ENCODE measurements around the gene BNC1.
"Not testable (repeated sequence)": the region's sequence is repeated elsewhere in the genome, so short reads cannot be mapped to it uniquely, and the experiment has no call there.

BNC1 gene

DNA sequence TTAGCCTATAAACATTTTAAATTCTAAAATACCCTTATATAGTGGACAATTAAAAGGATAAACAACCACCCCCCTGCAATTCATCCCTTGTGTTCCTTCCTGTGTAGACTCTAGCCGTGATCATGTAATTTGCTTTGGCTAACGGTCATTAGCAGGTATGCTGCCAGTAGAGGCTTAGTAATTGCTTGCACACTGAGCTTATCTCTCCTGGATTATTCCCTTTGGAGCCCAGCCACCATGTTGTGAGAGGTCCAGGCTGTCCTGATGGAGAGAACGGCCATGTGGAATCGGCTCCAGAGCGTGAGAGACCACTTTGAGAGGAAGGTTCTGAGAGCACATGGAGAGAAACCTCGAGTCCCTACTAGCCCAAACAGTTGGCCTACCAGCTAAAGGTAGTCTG is 11.0 kb upstream of the BNC1 start:
- no peak for DNase-seq

DNA sequence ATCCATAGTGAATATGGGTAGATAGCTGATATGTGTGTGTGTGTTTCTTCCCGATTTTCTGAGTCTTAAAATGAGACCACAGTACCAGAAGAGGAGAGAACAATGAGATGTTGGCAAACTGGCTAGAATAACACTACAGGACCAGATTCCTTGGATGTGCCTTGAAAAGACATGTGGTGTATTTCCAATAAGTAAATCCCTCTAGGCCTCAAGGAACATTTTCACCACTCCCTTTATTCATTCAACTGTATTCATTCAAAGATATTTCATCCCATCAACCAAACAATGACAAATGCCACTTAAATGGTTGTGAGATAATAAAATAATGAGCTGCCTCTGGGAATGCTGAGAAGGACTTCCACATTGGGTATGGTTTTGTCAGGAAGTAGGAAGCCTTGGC is 8.7 kb upstream of the BNC1 start:
- no peak for DNase-seq

- DNase-seq = no peak
Observed at GRCh38 chr15:83292317-83292716, 7.9 kb upstream of the BNC1 start.

- DNase-seq = no peak
Observed at GRCh38 chr15:83290236-83290635, 5.8 kb upstream of the BNC1 start.

GRCh38 chr15:83289160-83289559 is 4.7 kb upstream of the BNC1 start:
- no peak for DNase-seq

DNA sequence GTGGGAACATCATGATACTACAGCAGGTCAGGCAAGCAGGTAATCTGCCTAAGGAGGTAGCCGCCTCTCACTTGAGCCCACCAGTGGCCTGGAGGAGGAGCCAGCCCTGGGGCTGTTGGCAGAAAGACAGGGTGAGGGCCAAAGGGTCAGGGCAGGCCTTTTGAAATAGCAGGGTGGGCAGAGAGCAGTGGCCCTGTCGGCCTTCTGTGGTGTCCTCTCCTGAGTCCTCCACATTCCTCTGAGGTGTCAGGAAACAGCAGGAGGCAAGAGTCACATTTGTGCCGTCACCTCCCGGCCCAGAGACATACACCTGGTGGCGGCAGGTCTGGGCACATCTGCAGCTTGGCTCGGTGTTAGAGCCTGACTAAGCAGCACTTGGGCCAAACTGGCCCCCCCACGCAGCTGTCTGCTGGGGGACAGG is 3.9 kb upstream of the BNC1 start:
- DNase-seq = no peak

GRCh38 chr15:83287541-83288027 is 3.1 kb upstream of the BNC1 start:
- no peak for DNase-seq

GRCh38 chr15:83285979-83286553 is 1.6 kb upstream of the BNC1 start:
- DNase-seq = no peak

- DNase-seq = no peak
Observed at GRCh38 chr15:83285284-83285978, 967 bp upstream of the BNC1 start.

DNA sequence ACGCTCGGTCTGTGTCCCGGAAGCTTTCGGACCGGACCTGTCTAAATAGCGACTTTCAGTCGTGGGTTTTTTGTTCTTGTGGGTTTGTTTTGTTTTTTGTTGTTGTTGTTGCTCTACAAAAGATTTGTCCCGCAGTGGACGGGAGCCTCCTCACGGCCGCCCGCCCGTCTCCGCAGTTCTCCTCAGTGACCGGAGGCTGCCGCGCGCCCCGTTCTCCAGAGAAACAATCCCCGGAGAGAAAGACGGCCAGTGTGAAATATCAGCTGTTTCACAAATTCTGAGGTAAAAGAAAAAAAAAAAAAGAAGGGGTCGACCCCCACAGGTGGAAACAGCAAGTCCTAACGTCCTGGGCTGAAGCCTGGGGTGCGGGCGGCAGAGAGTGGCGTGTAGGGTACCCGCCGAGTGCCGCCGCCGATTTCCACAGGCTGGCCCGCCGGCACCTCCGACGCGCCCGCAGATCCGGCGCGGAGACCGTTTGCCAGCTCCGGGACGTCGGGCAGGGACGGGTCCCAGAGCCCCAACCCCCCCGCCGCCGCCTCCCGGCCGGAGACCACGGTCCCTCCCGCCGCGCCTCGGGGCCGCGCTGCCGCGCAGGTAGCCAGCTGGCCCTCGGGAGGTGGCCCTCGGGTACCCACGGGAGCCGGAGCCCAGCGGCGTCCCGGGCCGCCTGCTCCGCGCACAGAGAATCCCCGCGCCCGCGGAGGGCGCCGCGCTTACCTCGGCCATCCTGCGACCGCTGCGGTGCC is 478 bp downstream of the BNC1 start:
- no peak for DNase-seq

DNA sequence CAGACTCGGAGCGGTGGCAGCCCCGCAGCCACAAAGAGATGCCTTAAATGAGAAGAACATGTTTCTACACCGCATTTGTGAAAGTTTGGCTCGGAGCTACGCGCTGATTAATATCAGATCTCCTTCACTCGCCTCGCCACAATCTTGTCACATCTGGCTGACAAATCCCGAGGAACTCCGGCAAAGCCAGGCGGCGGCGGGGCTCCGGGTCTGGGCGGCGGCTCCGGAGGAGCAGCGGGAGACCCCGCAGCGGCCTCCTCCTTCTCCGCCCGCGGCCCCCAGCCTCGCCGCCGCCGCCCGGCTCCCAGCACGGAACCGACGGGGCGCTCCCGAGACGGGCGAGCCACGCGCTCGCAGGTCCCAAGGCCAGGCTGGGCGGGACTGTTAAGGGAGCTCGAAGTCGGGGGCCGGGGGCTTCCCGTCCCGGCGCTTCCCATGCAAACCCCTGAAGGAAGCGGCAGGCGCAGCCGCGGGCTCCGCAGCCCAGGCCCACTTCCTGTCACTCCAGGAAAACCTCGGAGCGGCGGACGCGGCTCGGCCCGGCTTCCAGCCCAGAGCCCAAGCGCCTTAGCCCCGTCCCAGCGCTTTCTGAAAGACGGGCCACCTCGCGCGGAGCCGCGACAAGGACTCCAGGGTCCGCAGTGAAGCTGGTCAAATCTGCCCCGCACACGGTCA is 1.2 kb downstream of the BNC1 start:
- DNase-seq = no peak

DNA sequence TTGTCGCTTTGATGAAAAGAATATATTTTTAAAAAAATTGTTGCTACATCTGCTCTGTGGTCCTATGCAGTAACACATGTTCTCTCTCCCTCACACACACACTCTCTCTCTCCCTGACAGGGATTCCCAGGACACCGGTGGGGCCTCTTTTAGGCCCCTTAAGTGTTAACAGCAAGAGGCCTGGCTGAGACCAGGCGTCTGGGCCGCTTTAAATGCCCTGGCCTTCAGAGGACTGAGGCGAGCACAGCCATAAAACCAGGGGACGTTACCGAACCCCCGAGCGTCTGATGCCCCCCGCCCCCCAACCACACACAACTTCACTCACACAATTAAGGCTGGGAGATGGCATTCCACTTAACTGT is 1.7 kb downstream of the BNC1 start:
- DNase-seq = no peak

DNA sequence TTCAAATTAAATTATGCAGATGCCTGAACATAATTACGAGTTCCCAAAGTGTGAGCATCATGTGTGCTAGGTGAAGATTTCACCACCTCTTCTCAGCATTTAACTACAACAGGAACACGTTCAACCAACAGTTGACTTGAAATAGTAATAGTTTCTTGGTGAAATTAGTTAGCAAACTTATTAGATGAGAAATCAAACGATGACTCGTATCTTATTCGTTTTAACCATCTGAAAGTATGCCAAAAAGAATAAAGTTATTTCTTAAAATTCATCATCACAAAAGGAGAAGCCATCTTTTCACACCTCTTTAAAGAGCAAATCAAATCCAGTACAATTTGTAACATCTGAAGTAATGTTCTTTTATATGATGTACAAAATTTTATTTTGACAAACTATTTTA is 2.3 kb downstream of the BNC1 start:
- DNase-seq = no peak

DNA sequence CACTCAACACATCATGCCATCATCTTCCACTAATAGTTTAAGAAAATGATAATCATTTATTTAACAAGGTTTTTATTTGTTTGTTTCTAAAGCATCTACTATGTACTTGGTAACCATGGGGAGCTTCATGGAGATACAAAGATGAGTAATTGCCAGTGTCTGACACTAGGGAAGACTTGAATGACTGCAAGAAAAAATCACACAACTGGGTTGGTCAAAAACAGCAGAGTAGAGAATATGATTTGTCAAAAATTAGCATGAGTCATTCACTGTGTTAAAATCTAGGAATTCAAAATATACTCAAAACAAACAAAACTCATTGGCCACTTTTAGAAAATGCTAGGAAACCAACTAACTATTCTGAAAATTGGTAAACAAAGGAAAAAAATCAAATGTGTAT is 6.3 kb downstream of the BNC1 start:
- DNase-seq = no peak

DNA sequence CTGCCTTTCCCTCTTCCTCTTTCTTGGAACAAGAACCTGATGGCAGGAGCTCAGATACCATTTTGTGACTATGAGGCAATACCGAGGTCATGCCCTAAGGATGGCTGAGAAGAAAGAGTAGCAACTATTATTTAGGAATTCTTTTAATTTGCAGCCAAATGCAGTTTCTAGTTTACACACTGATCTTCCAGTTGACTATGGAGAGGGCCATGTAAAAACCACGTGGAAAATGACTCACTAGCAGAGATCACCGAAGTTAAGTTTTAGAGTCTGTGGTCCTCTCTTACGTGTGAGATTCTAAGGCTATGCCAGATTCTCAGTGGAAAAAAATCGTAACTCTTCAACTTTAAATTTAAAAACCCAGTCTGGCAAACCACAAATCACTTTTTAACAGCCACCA is 7.8 kb downstream of the BNC1 start:
- DNase-seq = no peak

- DNase-seq = no peak
Observed at GRCh38 chr15:83275412-83275811, 9.1 kb downstream of the BNC1 start.

DNA sequence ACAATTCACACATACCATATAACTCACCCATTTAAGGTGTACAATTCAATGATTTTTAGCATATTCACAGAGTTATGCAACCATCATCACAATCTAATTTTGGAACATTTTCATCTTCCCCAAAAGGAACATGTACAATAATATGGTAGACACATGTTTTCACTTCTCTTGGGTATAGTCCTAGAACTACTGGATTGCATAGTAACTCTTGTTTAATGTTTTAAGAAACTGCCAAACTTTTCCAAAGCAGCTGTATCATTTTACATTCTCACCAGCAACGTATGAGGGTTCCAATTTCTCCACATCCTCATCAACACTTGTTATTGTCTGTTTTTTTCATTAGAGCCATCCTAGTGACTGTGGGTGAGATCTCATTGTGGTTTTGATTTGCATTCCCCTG is 14.3 kb downstream of the BNC1 start:
- no peak for DNase-seq

GRCh38 chr15:83268147-83268546 is 16.3 kb downstream of the BNC1 start:
- DNase-seq = no peak

DNA sequence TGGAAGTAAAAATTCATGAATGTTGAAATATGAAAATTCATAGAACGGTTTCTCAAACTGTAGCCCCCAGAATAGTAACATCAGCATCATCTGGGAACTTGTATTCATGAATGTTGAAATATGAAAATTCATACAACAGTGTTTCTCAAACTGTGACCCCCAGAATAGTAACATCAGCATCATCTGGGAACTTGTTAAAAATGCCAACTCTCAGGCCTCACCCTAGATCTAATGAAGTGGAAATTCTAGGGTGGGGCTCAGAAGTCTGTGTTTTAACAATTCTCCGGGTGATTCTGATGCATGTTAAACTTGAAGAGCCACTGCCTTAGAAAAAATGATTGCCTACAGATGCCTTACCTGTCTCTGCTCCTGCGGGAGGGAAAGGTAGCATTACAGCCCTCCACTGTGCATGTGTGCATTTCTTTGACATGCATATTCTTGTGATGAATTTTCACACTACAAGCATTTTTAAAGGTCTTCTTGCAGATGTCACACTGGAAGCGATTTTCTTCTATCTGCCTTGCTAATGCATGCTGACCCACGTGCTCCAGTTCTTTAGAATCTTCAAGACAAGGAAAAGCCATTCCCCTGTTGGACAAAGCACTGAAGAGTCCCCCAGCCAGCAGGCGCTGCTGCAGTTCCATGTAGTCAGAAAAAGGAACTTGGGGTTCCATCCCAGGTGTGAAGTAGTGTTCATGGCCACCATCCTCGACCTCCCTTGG is 21.7 kb downstream of the BNC1 start:
- no peak for DNase-seq

DNA sequence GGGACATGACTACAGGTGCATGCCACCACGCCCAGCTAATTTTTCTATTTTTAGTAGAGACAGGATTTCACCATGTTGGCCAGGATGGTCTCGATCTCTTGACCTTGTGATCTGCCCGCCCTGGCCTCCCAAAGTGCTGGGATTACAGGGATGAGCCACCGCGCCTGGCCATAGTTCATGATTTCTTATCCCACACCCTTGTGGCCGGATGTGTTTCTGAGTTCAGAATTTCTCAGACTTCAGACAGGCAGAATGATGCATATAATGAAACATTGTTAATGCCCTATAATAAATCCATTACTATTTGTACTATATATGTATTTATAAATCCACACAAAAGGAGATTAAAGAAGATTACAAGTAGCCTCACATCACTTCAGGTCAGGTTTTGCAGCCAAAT is 22.3 kb downstream of the BNC1 start:
- DNase-seq = not testable (repeated sequence)

GRCh38 chr15:83250781-83251180 is 33.7 kb downstream of the BNC1 start:
- no peak for DNase-seq

- DNase-seq = no peak
Observed at GRCh38 chr15:83249030-83249343, 35.5 kb downstream of the BNC1 start.
